Prostate gland (tissue), 2 donors: ENCODE measurements around the gene IGF1. TPM values are rescaled to one million over a fixed set of nuclear protein-coding genes. Genes with fewer than 3 reads are reported as not detected.

Experiments used
- DNase-seq: peaks from one replicate; pipeline ENCODE4 v3.0.0-alpha.2; 2019; ENCODE audit warnings: low spot score
- H3K27ac ChIP-seq, 2 donors: fragments of 200-600 bp; sonication (generic); 2 replicates each; pipeline ENCODE4 v1.5.1; 2017 to 2019
- H3K27me3 ChIP-seq: fragments of 200-600 bp; sonication (generic); replicated peaks from 2 replicates; pipeline ENCODE4 v1.5.1; 2019; ENCODE audit not compliant: insufficient read depth
- H3K36me3 ChIP-seq, 2 donors: fragments of 200-600 bp; sonication (generic); 1 replicate in 1 of 2; 2 replicates in 1 of 2; pipeline versions ENCODE4 v1.5.1 to v1.8.1; 2017 to 2019
- H3K4me1 ChIP-seq: fragments of 200-600 bp; sonication (generic); replicated peaks from 2 replicates; pipeline ENCODE4 v1.5.1; 2019
- H3K4me3 ChIP-seq, 2 donors: fragments of 200-600 bp; sonication (generic); 2 replicates each; pipeline ENCODE4 v1.5.1; 2017 to 2019
- H3K9me3 ChIP-seq: fragments of 200-600 bp; sonication (generic); 2 replicates; pipeline ENCODE4 v1.5.1; 2017
- CTCF ChIP-seq, 4 experiments: fragments of 200-600 bp in 2 of 4; fragments of 450-650 bp in 2 of 4; sonication (generic) in 2 of 4; IDR thresholded peaks; 1 replicate in 3 of 4; 2 replicates in 1 of 4; pipeline ENCODE4 v1.5.1; 2016 to 2019; ENCODE audit warnings: antibody characterized with exemption in 4 of 4, mild to moderate bottlenecking in 2 of 4, moderate library complexity in 2 of 4
- POLR2A ChIP-seq: fragments of 450-650 bp; IDR thresholded peaks from one replicate; pipeline ENCODE4 v1.6.1; 2016; ENCODE audit warnings: antibody characterized with exemption, mild to moderate bottlenecking
- POLR2AphosphoS5 ChIP-seq: sonication (generic); formaldehyde crosslinking; IDR thresholded peaks from one replicate; pipeline ENCODE4 v1.6.1; 2017; ENCODE audit warnings: antibody characterized with exemption
- WGBS: methylation state at CpG from one replicate; pipeline ENCODE4 v1.1.5; 2018; 5-methylcytosine and 5-hydroxymethylcytosine counted together
- intact Hi-C: fragments of 100-400 bp; cut with DNase I; formaldehyde crosslinking; loops from one replicate; pipeline ENCODE4 v1.14.2; 2022
- total RNA-seq, 2 donors: library from RNA; depleted of rRNA; stranded (reverse); fragments of >200 nt; gene quantifications; one replicate each; pipeline ENCODE4 v1.1.0, GENCODE V29; 2016

The IGF1 gene
- total RNA-seq, 2 donors from 2014 or later, result 6.9 to 35.6 TPM

DNA sequence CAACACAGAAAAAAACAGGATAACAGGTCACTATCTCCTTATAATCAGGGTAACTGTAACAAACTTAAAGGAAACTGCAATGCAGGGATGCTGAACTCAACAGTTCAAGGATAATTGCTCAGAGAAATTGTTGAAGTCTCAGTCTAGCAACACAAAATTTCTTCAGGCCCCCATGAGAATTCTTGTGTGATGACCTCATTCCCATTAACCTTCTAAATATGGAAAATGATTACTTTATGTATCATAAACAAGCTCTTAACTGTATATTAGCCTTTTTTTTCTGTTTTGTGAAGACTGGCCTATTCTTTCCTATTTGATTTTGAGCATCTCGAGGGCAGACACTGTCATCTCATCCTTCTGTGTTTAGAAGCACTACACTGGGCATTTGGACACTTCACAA is 47.1 kb downstream of the IGF1 start:
- H3K4me1 ChIP-seq, result no peaks in the 10 kb centered on the region
- intact Hi-C loops, result no loop called here
- H3K27ac ChIP-seq, result no peak overlapping the region
- 75% methylated on average over 1 of the region's 1 CpG for WGBS
- no peaks in the 10 kb centered on the region for H3K9me3 ChIP-seq
- DNase-seq, result no peak
- no peaks in the 10 kb centered on the region for H3K27me3 ChIP-seq
- H3K36me3 ChIP-seq, result no peaks in the 10 kb centered on the region
- no peak for TF ChIP-seq CTCF (IDR thresholded peaks at IDR 0.05)
- no peak for TF ChIP-seq POLR2A
- no peak for TF ChIP-seq POLR2AphosphoS5
- H3K4me3 ChIP-seq, result no peak overlapping the region

GRCh38 chr12:102430661-102431060 is 49.7 kb downstream of the IGF1 start:
- no peak for DNase-seq
- Histone ChIP-seq H3K4me3 (no peak overlapping the region), H3K27ac (no peak overlapping the region), H3K36me3 (no peaks in the 10 kb centered on the region), H3K4me1 (no peaks in the 10 kb centered on the region), H3K27me3 (no peaks in the 10 kb centered on the region), H3K9me3 (no peaks in the 10 kb centered on the region)
- intact Hi-C loops, result no loop called here
- TF ChIP-seq CTCF (IDR thresholded peaks at IDR 0.05), result no peak
- no peak for TF ChIP-seq POLR2AphosphoS5
- TF ChIP-seq POLR2A, result no peak
- WGBS, result 71% methylated on average over 3 of the region's 3 CpGs

GRCh38 chr12:102429211-102430154 is 50.9 kb downstream of the IGF1 start:
- intact Hi-C loops, result no loop called here
- Histone ChIP-seq H3K9me3 (no peaks in the 10 kb centered on the region), H3K27ac (no peak overlapping the region), H3K4me1 (no peaks in the 10 kb centered on the region), H3K27me3 (no peaks in the 10 kb centered on the region), H3K36me3 (no peaks in the 10 kb centered on the region), H3K4me3 (no peak overlapping the region)
- DNase-seq, result no peak
- 80% methylated on average over 3 of the region's 3 CpGs for WGBS
- TF ChIP-seq POLR2AphosphoS5 (no peak), CTCF (IDR thresholded peaks at IDR 0.05) (no peak), POLR2A (no peak)

- H3K9me3 ChIP-seq, result no peaks in the 10 kb centered on the region
- no peak for DNase-seq
- peak overlapping the region; percentile 8 to 31 for H3K27ac ChIP-seq
- TF ChIP-seq CTCF (IDR thresholded peaks at IDR 0.05) (no peak), POLR2AphosphoS5 (no peak), POLR2A (no peak)
- H3K36me3 ChIP-seq, result no peaks in the 10 kb centered on the region
- H3K4me1 ChIP-seq, result no peaks in the 10 kb centered on the region
- no peaks in the 10 kb centered on the region for H3K27me3 ChIP-seq
- intact Hi-C loops, result no loop called here
- H3K4me3 ChIP-seq, result no peak overlapping the region
- 12% methylated on average over 7 of the region's 7 CpGs for whole genome bisulfite sequencing
These were observed 52.8 kb downstream of the IGF1 start for GRCh38 chr12:102427543-102427941.
